ENCODE data around the gene MYOCD. TPM values are rescaled to one million over a fixed set of nuclear protein-coding genes. Genes with fewer than 3 reads are reported as not detected.

MYOCD gene, protein sequence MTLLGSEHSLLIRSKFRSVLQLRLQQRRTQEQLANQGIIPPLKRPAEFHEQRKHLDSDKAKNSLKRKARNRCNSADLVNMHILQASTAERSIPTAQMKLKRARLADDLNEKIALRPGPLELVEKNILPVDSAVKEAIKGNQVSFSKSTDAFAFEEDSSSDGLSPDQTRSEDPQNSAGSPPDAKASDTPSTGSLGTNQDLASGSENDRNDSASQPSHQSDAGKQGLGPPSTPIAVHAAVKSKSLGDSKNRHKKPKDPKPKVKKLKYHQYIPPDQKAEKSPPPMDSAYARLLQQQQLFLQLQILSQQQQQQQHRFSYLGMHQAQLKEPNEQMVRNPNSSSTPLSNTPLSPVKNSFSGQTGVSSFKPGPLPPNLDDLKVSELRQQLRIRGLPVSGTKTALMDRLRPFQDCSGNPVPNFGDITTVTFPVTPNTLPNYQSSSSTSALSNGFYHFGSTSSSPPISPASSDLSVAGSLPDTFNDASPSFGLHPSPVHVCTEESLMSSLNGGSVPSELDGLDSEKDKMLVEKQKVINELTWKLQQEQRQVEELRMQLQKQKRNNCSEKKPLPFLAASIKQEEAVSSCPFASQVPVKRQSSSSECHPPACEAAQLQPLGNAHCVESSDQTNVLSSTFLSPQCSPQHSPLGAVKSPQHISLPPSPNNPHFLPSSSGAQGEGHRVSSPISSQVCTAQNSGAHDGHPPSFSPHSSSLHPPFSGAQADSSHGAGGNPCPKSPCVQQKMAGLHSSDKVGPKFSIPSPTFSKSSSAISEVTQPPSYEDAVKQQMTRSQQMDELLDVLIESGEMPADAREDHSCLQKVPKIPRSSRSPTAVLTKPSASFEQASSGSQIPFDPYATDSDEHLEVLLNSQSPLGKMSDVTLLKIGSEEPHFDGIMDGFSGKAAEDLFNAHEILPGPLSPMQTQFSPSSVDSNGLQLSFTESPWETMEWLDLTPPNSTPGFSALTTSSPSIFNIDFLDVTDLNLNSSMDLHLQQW
- total RNA-seq (1 to 10 TPM; 3.3 to 5.4 TPM), polyA plus RNA-seq (ENCODE audit: insufficient read length in 6 of 6) (10 to 100 TPM in 5 of 6 donors, 1 to 10 TPM in 1; 10.0 to 14.9 (median 11.4) TPM)
- long read RNA-seq, donor 1 = 0 reads
- long read RNA-seq, donor 2, full-length matches to known transcripts = 2 of 13 reads
- long read RNA-seq, donor 2, partial matches to known transcripts = 11 of 13 reads
- long read RNA-seq, donor 2, other reads (novel, unspliced or antisense) = 0 of 13 reads
- long read RNA-seq, donor 3 = 0 reads
- long read RNA-seq, donor 4, partial matches to known transcripts = 0 of 1 reads
- long read RNA-seq, donor 4, other reads (novel, unspliced or antisense) = 1 of 1 reads
- long read RNA-seq, donor 5 = 0 reads
- long read RNA-seq, donor 6, partial matches to known transcripts = 0 of 1 reads
- long read RNA-seq, donor 6, other reads (novel, unspliced or antisense) = 0 of 1 reads
- long read RNA-seq, donor 7 = 0 reads
- long read RNA-seq, donor 8, full-length matches to known transcripts = 1 of 1 reads
- long read RNA-seq, donor 8, partial matches to known transcripts = 0 of 1 reads
- long read RNA-seq, donor 8, other reads (novel, unspliced or antisense) = 0 of 1 reads
- long read RNA-seq, donor 9 = 0 reads
- long read RNA-seq, donor 10 = 0 reads
- long read RNA-seq, donor 11 = 0 reads
- long read RNA-seq, donor 12 = 0 reads

DNA sequence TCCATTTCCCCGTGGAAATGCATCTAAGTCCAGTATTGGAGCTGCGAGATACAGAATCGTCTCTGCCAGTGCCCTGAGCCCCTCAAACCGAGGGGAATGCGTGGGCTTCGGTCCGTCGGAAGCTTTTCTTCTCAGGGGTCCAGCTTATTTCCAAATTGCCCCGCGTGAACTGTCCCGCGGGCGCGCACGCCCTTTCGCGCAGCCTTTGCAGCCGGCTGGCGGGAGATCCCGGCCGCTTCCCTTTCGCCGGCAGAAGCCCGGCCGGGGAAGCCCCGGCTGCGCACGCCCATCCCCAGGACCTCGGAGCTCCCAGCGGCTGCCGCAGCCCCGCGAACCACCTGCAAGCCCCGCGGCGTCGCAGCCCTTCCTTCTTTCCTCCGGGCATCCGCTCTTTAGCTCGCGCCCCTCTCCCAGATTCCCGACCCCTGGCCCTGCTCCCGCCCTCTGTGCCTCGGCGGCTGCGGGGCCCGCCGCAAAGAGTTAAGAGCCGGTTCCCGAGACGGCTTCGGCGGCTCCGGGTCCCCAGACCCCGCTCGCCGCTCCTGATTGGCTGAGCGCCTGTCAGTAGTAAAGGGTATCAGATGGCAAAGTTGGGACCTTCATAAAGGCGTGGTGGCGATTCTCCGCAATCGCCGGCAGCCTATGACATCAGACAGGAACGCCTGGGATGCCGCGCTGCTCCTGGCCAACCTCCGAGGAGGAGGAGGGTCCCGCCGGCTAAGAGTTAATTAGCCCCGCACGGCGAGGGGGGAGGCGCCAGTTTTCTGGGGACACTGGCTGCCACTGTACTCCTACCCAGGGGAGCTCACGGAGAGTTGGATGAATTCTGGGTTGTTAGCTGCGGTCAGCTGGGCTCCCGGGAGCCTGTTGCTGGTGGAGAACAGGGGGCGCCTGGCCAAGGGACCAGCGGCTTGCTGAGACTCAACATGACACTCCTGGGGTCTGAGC lies at the start of gene MYOCD:
Gene MYOCD (plus strand): TSS at position 628 of the 948 bp plus-strand sequence. CDS start 299 bp downstream, at position 927.
- no peaks in the 10 kb centered on the region for H3K9me3 ChIP-seq
- peak within 1 kb of the TSS; percentile 19 to 27 for H3K4me3 ChIP-seq
- H3K27me3 ChIP-seq = peaks cover 34 to 65% of the 10 kb centered on the region in 2 donors
- intact Hi-C loops (cut with DNase I) = loop anchor here in 1 of 2 donors (10.0 kb wide), 1 partner anchor 411 kb away; no protein-coding TSS in a partner anchor
- TF ChIP-seq, protein P1, sequence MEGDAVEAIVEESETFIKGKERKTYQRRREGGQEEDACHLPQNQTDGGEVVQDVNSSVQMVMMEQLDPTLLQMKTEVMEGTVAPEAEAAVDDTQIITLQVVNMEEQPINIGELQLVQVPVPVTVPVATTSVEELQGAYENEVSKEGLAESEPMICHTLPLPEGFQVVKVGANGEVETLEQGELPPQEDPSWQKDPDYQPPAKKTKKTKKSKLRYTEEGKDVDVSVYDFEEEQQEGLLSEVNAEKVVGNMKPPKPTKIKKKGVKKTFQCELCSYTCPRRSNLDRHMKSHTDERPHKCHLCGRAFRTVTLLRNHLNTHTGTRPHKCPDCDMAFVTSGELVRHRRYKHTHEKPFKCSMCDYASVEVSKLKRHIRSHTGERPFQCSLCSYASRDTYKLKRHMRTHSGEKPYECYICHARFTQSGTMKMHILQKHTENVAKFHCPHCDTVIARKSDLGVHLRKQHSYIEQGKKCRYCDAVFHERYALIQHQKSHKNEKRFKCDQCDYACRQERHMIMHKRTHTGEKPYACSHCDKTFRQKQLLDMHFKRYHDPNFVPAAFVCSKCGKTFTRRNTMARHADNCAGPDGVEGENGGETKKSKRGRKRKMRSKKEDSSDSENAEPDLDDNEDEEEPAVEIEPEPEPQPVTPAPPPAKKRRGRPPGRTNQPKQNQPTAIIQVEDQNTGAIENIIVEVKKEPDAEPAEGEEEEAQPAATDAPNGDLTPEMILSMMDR (IDR thresholded peaks at IDR 0.05) = no peak
- ATAC-seq (peak; percentile 76), DNase-seq (peak in 2 of 4 donors; percentile 51 to 80)
- no peak within 1 kb of the TSS for H3K27ac ChIP-seq
- no peaks in the 10 kb centered on the region for H3K36me3 ChIP-seq
- peaks cover 4 to 11% of the 10 kb centered on the region in 2 donors for H3K4me1 ChIP-seq

DNA sequence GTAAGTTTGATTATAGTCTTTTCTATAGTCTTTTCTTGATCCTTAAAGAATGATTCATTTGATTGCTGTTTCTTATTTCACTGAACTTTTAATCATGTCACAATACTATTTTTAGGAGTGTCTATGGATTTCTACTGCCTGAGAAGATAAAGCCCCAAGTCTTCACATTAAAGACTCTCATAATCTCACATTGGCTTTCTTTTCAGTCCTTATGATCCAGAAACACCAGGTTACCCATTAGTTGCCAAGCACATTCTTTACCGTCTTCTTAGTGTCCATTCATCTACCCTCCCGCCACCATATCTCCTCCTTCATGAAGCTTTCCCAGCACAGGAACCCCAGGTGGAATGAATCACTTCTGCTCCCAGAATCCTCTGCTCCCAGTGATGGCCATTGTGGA lies 49.5 kb upstream of the MYOCD start:
- H3K27ac ChIP-seq = no peak overlapping the region
- no peak for ATAC-seq
- intact Hi-C loops (cut with DNase I) = no loop called here

DNA sequence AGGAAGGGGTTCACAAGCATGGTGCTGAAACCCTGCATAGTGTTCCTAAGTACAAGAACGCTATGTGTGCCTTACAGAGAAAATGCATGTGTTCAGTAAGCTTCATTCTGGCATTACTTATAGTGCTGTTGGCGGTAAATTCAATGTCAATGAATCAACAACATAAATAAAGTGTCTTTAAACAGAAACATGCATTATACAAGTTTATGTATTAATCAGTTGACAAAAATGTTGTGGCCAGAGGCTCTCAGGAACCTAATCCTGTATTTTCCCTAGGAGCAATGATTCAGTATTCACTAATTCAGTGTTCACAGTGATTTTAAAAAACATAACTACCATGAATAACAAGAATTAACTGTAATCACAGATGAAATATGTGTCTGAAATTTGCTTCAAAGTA lies 47.1 kb upstream of the MYOCD start:
- intact Hi-C loops (cut with DNase I) = no loop called here
- no peaks in the 10 kb centered on the region for H3K36me3 ChIP-seq
- no peaks in the 10 kb centered on the region for H3K4me1 ChIP-seq
- DNase-seq = no peak
- no peak overlapping the region for H3K4me3 ChIP-seq
- H3K9me3 ChIP-seq = no peaks in the 10 kb centered on the region
- H3K27me3 ChIP-seq = peaks cover 0 to 4% of the 10 kb centered on the region in 2 donors
- no peak overlapping the region for H3K27ac ChIP-seq
- no peak for ATAC-seq
- TF ChIP-seq, protein P1 (IDR thresholded peaks at IDR 0.05) = no peak

More for the DNA sequence above, 49.5 kb upstream of the MYOCD start:
- Histone ChIP-seq H3K9me3 (no peaks in the 10 kb centered on the region), H3K27me3 (no peaks in the 10 kb centered on the region), H3K36me3 (no peaks in the 10 kb centered on the region), H3K4me1 (no peaks in the 10 kb centered on the region), H3K4me3 (no peak overlapping the region)
- TF ChIP-seq, protein P1 (IDR thresholded peaks at IDR 0.05) = no peak
- DNase-seq = no peak
